RWPE2 (cell line): ENCODE data around the gene PID1.

ENCODE experiments used
- ATAC-seq: fragments of 200-7000 bp; cut with Tn5 transposase; 3 replicates; pipeline ENCODE4 v1.9.1; 2021; ENCODE audit warnings: low read depth
- DNase-seq: peaks from one replicate; pipeline ENCODE4 v3.0.0-alpha.2; 2020; ENCODE audit warnings: low spot score
- H3K27ac ChIP-seq: fragments of 450-650 bp; 2 replicates; pipeline ENCODE4 v1.5.1; 2017; ENCODE audit warnings: mild to moderate bottlenecking; ENCODE audit not compliant: poor library complexity, severe bottlenecking
- H3K27me3 ChIP-seq: fragments of 250-450 bp; sonication (Bioruptor Pico); 2 replicates; pipeline ENCODE4 v1.5.1; 2021; ENCODE audit warnings: mild to moderate bottlenecking, moderate library complexity; ENCODE audit not compliant: insufficient read depth, poor library complexity, severe bottlenecking
- H3K36me3 ChIP-seq: fragments of 250-450 bp; sonication (Bioruptor Pico); 2 replicates; pipeline ENCODE4 v1.5.1; 2020; ENCODE audit warnings: low read depth, mild to moderate bottlenecking, moderate library complexity
- H3K4me1 ChIP-seq: fragments of 250-450 bp; sonication (Bioruptor Pico); 2 replicates; pipeline ENCODE4 v1.5.1; 2021; ENCODE audit warnings: mild to moderate bottlenecking, moderate library complexity; ENCODE audit not compliant: insufficient read depth, poor library complexity, severe bottlenecking
- H3K4me3 ChIP-seq: fragments of 250-450 bp; sonication (Bioruptor Pico); 2 replicates; pipeline ENCODE4 v1.5.1; 2021; ENCODE audit warnings: mild to moderate bottlenecking, moderate library complexity; ENCODE audit not compliant: severe bottlenecking
- H3K9me3 ChIP-seq: fragments of 250-450 bp; sonication (Bioruptor Pico); 2 replicates; pipeline ENCODE4 v1.5.1; 2021; ENCODE audit warnings: mild to moderate bottlenecking, moderate library complexity; ENCODE audit not compliant: severe bottlenecking
- TF ChIP-seq, protein P1 (sequence below): fragments of 450-650 bp; IDR thresholded peaks from one replicate; pipeline ENCODE4 v1.5.1; 2017; ENCODE audit warnings: mild to moderate bottlenecking, moderate library complexity; ENCODE audit not compliant: poor library complexity, severe bottlenecking

PID1 gene

DNA sequence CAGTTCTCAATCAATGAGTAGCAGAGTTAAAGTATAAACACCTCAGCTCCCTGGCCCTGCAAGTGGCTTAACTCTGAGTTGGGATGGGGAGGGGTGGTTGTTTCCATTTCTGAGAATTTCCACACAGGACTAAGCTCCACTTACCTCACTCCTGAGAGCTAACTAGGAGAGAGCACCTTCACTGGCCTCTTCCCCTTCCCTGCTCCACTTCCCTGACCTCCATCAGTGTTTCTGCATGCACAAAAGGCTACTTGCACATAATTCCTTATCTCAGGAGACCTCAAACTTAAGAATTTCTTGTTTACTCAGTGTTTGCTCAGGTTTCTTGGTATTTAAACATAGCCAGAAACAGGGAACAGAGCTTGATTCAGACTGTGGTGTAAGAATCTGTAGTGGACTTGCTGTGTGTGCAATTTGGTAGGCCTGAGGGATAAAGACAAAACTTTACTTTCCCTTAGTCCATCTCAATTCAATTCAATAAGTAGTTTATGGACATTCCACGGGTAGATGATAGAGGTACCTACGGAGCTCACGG, 97.2 kb downstream of the PID1 start:
- H3K4me3 ChIP-seq: no peak overlapping the region
- peaks cover 6% of the 10 kb centered on the region for H3K4me1 ChIP-seq
- ATAC-seq (no peak), DNase-seq (no peak)
- no peaks in the 10 kb centered on the region for H3K36me3 ChIP-seq
- H3K9me3 ChIP-seq: no peaks in the 10 kb centered on the region
- TF ChIP-seq, protein P1, sequence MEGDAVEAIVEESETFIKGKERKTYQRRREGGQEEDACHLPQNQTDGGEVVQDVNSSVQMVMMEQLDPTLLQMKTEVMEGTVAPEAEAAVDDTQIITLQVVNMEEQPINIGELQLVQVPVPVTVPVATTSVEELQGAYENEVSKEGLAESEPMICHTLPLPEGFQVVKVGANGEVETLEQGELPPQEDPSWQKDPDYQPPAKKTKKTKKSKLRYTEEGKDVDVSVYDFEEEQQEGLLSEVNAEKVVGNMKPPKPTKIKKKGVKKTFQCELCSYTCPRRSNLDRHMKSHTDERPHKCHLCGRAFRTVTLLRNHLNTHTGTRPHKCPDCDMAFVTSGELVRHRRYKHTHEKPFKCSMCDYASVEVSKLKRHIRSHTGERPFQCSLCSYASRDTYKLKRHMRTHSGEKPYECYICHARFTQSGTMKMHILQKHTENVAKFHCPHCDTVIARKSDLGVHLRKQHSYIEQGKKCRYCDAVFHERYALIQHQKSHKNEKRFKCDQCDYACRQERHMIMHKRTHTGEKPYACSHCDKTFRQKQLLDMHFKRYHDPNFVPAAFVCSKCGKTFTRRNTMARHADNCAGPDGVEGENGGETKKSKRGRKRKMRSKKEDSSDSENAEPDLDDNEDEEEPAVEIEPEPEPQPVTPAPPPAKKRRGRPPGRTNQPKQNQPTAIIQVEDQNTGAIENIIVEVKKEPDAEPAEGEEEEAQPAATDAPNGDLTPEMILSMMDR: no peak
- no peaks in the 10 kb centered on the region for H3K27me3 ChIP-seq
- no peak overlapping the region for H3K27ac ChIP-seq

DNA sequence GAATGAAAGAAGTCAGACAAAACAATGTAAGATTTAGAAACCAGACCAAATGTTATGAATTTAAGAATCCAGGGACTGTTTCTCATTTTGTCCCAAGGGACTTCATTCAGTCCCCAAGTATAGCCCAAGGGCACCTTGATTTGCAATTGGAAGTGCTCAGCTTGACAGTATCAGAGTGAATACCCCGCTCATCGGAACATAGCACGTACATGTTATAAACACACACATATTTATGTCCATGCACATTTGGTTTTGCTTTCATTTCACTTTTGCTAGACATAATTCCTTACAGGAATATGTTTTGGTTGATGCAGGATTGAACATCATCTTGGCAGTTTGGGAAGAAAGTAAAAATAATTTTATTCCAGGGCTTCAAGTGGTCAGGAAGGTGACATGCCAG, 100.2 kb downstream of the PID1 start:
- Histone ChIP-seq H3K36me3 (no peaks in the 10 kb centered on the region), H3K27me3 (no peaks in the 10 kb centered on the region), H3K9me3 (no peaks in the 10 kb centered on the region), H3K4me1 (peaks cover 6% of the 10 kb centered on the region), H3K4me3 (no peak overlapping the region), H3K27ac (no peak overlapping the region)
- TF ChIP-seq, protein P1: no peak
- DNase-seq (no peak), ATAC-seq (no peak)

DNA sequence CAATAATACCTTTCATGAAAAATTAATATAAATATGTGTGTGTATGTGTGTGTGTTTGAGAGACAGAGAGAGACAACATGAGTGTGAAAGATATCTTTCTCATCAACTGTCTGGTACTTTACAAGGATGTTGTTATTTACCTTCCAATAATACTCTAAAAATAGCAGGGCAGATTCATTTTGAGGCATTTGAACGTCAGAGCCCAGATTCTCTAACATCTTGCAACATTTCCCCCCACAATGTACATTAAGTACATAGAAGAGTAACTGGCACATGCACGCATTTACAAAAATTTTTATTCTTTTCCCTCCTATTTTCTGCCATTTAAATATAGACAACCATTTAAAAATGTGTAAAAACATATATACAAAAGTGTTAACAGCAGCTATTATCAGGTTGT, 100.9 kb downstream of the PID1 start:
- DNase-seq (no peak), ATAC-seq (no peak)
- H3K4me1 ChIP-seq: no peaks in the 10 kb centered on the region
- no peaks in the 10 kb centered on the region for H3K9me3 ChIP-seq
- no peak overlapping the region for H3K4me3 ChIP-seq
- no peak overlapping the region for H3K27ac ChIP-seq
- TF ChIP-seq, protein P1: no peak
- H3K36me3 ChIP-seq: no peaks in the 10 kb centered on the region
- H3K27me3 ChIP-seq: no peaks in the 10 kb centered on the region

DNA sequence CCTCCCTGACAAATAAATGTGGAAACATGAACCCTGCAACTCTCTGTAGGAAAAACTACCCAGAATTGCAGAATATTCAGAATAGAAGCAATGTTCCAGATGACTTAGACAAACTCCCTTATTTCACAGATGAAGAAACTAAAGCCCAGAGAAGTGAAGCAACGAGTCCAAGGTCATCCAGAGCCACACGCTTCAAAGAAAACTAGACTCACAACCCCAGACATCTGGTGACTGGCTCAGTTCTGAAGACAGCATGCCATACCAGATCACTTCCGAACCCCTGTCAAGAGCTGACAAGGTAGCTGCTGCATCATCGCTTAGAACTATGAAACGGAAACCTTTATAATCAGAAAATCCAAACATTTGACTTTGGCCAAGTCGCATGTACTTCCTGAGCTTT, 101.3 kb downstream of the PID1 start:
- Histone ChIP-seq H3K27ac (no peak overlapping the region), H3K4me1 (no peaks in the 10 kb centered on the region), H3K36me3 (no peaks in the 10 kb centered on the region), H3K4me3 (no peak overlapping the region), H3K27me3 (no peaks in the 10 kb centered on the region), H3K9me3 (no peaks in the 10 kb centered on the region)
- TF ChIP-seq, protein P1: no peak
- ATAC-seq (no peak), DNase-seq (no peak)

DNA sequence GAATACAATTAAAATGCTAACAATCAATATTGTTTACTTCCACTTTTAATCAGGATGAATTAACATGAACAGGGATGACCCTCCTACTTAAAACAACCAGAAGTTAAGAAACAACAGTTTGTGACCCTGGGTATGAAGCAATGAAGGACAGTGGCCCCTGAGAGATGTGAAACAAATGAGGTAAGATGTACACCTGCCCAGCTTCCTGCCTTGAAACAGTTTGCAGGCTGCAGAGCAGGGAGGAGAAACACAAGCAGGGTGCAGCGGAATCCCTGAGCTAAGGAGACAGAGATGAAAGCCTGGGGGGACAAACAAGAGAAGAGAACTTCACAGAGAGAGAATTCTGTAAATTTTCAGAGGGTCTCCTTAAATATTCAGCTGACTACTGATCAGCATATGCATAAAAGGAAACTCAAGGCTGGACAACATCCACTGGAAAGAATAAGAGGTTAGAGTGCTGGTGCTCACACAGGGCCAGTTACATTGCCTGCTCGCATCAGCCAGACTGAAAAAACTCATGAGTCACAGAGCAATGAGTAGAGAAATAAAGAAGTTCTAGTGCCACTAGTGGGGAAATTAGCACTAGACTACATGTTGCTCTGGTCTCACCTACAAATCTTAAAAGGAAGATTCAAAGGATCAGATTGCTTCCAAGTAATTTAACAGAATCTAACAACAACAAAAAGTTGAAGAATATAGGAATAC, 106.4 kb downstream of the PID1 start:
- ATAC-seq (peak; percentile 58; the same call in 1 of the 3 replicates), DNase-seq (no peak)
- Histone ChIP-seq H3K9me3 (no peaks in the 10 kb centered on the region), H3K27me3 (no peaks in the 10 kb centered on the region), H3K27ac (no peak overlapping the region), H3K4me3 (no peak overlapping the region), H3K36me3 (no peaks in the 10 kb centered on the region), H3K4me1 (no peaks in the 10 kb centered on the region)
- TF ChIP-seq, protein P1: no peak
